ENCODE results near the gene SCAMP5. TPM values are rescaled to one million over a fixed set of nuclear protein-coding genes. Genes with fewer than 3 reads are reported as not detected.

SCAMP5 gene
- total RNA-seq, 1 experiment from 2014 or later: 70.1 TPM

DNA sequence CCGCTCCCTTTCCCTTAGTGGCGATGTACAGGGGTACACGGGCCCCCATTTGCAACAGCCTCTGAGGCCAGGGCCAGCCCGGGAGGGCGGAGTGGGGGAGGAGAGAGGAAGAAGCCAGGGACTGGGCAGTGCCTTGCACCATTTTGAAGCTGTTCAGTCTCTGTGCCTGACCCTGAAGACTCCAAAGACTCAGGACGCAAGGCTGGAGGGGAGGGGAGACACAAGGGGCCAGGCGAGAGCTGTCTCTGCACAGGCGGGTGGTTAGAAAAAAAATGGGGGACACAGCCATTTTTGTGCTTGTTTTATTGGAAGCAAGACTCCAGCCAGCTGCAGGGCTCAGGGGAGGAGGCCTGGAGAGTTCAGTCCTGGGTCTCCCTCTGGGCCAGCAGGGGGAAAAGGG, 40.3 kb upstream of the SCAMP5 start:
- POLR2A ChIA-PET: no interaction called here

GRCh38 chr15:74955796-74956647, 39.3 kb upstream of the SCAMP5 start:
- ATAC-seq (peak; percentile 3), DNase-seq (ENCODE audit: low spot score) (peak; percentile 71)
- no peak overlapping the region for H3K27ac Mint-ChIP-seq
- ChIA-PET POLR2A (interaction anchor here (0.8 to 2.1 kb wide), 4 partner anchors 32 to 67 kb away, joined by 3 to 14 read pairs (median 3); partner anchors contain the start of genes PPCDC and SCAMP5), CTCF (interaction anchor here (0.7 to 4.0 kb wide), 14 partner anchors 18 to 324 kb away, joined by 3 to 24 read pairs (median 4); partner anchors contain the start of genes COX5A, PPCDC and SCAMP5)
- peaks cover 50% of the 10 kb centered on the region for H3K27me3 Mint-ChIP-seq (ENCODE audit: low read depth)
- no peaks in the 10 kb centered on the region for H3K9me3 Mint-ChIP-seq
- peaks cover 40% of the 10 kb centered on the region for H3K4me1 Mint-ChIP-seq
- H3K36me3 Mint-ChIP-seq: no peaks in the 10 kb centered on the region
- peak overlapping the region; percentile 86 for H3K4me3 Mint-ChIP-seq
- TF ChIP-seq, protein P1, sequence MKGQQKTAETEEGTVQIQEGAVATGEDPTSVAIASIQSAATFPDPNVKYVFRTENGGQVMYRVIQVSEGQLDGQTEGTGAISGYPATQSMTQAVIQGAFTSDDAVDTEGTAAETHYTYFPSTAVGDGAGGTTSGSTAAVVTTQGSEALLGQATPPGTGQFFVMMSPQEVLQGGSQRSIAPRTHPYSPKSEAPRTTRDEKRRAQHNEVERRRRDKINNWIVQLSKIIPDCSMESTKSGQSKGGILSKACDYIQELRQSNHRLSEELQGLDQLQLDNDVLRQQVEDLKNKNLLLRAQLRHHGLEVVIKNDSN (CRISPR knock-in tag; IDR thresholded peaks at IDR 0.05): peak; percentile 96
- TF ChIP-seq MLX (CRISPR knock-in tag; IDR thresholded peaks at IDR 0.05) (peak; percentile 92), E2F4 (CRISPR knock-in tag; IDR thresholded peaks at IDR 0.05; ENCODE audit: borderline replicate concordance, low read depth) (peak; percentile 84; the same call in 1 of the 2 replicates), ARID4B (CRISPR knock-in tag; IDR thresholded peaks at IDR 0.05; ENCODE audit: borderline replicate concordance) (peak; percentile 95; the same call in 1 of the 2 replicates), TEAD1 (CRISPR knock-in tag; IDR thresholded peaks at IDR 0.05) (peak; percentile 61; the same call in 1 of the 2 replicates), KAT7 (CRISPR knock-in tag; IDR thresholded peaks at IDR 0.05; ENCODE audit: borderline replicate concordance) (peak; percentile 99), PRRX2 (CRISPR knock-in tag; IDR thresholded peaks at IDR 0.05) (no peak), SP1 (CRISPR knock-in tag; conservative IDR thresholded peaks at IDR 0.05) (peak; percentile 83), NFE2L1 (CRISPR knock-in tag; IDR thresholded peaks at IDR 0.05) (peak; percentile 98), SMAD3 (CRISPR knock-in tag; IDR thresholded peaks at IDR 0.05; ENCODE audit: borderline replicate concordance) (peak; percentile 96)
- TF ChIP-seq, protein P2, sequence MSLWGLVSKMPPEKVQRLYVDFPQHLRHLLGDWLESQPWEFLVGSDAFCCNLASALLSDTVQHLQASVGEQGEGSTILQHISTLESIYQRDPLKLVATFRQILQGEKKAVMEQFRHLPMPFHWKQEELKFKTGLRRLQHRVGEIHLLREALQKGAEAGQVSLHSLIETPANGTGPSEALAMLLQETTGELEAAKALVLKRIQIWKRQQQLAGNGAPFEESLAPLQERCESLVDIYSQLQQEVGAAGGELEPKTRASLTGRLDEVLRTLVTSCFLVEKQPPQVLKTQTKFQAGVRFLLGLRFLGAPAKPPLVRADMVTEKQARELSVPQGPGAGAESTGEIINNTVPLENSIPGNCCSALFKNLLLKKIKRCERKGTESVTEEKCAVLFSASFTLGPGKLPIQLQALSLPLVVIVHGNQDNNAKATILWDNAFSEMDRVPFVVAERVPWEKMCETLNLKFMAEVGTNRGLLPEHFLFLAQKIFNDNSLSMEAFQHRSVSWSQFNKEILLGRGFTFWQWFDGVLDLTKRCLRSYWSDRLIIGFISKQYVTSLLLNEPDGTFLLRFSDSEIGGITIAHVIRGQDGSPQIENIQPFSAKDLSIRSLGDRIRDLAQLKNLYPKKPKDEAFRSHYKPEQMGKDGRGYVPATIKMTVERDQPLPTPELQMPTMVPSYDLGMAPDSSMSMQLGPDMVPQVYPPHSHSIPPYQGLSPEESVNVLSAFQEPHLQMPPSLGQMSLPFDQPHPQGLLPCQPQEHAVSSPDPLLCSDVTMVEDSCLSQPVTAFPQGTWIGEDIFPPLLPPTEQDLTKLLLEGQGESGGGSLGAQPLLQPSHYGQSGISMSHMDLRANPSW (CRISPR knock-in tag; conservative IDR thresholded peaks at IDR 0.05; ENCODE audit: low read depth): peak; percentile 93
- TF ChIP-seq, protein P3, sequence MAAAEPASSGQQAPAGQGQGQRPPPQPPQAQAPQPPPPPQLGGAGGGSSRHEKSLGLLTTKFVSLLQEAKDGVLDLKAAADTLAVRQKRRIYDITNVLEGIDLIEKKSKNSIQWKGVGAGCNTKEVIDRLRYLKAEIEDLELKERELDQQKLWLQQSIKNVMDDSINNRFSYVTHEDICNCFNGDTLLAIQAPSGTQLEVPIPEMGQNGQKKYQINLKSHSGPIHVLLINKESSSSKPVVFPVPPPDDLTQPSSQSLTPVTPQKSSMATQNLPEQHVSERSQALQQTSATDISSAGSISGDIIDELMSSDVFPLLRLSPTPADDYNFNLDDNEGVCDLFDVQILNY (CRISPR knock-in tag; IDR thresholded peaks at IDR 0.05): peak; percentile 96

More for the DNA sequence above, 40.3 kb upstream of the SCAMP5 start:
- CTCF ChIA-PET: interaction anchor here (1.0 to 4.0 kb wide), 8 partner anchors 11 to 413 kb away, joined by 3 to 24 read pairs (median 3); no protein-coding TSS in a partner anchor
- H3K4me3 Mint-ChIP-seq: peak overlapping the region; percentile 86
- H3K27me3 Mint-ChIP-seq (ENCODE audit: low read depth): peaks cover 40% of the 10 kb centered on the region
- TF ChIP-seq SOX15 (CRISPR knock-in tag; IDR thresholded peaks at IDR 0.05): no peak
- TF ChIP-seq SP1 (CRISPR knock-in tag; conservative IDR thresholded peaks at IDR 0.05): no peak
- no peak for TF ChIP-seq CREB1 (CRISPR knock-in tag; IDR thresholded peaks at IDR 0.05)
- TF ChIP-seq, protein P4, sequence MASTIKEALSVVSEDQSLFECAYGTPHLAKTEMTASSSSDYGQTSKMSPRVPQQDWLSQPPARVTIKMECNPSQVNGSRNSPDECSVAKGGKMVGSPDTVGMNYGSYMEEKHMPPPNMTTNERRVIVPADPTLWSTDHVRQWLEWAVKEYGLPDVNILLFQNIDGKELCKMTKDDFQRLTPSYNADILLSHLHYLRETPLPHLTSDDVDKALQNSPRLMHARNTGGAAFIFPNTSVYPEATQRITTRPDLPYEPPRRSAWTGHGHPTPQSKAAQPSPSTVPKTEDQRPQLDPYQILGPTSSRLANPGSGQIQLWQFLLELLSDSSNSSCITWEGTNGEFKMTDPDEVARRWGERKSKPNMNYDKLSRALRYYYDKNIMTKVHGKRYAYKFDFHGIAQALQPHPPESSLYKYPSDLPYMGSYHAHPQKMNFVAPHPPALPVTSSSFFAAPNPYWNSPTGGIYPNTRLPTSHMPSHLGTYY (CRISPR knock-in tag; IDR thresholded peaks at IDR 0.05): no peak
- TF ChIP-seq ZBTB43 (CRISPR knock-in tag; IDR thresholded peaks at IDR 0.05): no peak
- no peak for TF ChIP-seq ATF1 (CRISPR knock-in tag; IDR thresholded peaks at IDR 0.05)
- no peak for TF ChIP-seq SMAD3 (CRISPR knock-in tag; IDR thresholded peaks at IDR 0.05; ENCODE audit: borderline replicate concordance)
- TF ChIP-seq NFYB (CRISPR knock-in tag; conservative IDR thresholded peaks at IDR 0.05; ENCODE audit: low read depth): no peak
- TF ChIP-seq ZNF423 (CRISPR knock-in tag; IDR thresholded peaks at IDR 0.05): no peak
- DNase-seq (ENCODE audit: low spot score): no peak
- peaks cover 49% of the 10 kb centered on the region for H3K4me1 Mint-ChIP-seq
- ATAC-seq: no peak
- no peak overlapping the region for H3K27ac Mint-ChIP-seq
- no peaks in the 10 kb centered on the region for H3K9me3 Mint-ChIP-seq
- H3K36me3 Mint-ChIP-seq: no peaks in the 10 kb centered on the region

All from WTC11 (cell line).